HG03565 (cell line): ENCODE results near the gene TMEM63C.

Source experiments
- ATAC-seq: cut with Tn5 transposase; IDR thresholded peaks from one replicate; pipeline ENCODE4 v1.9.1; 2021; ENCODE audit warnings: mild to moderate bottlenecking, moderate library complexity; ENCODE audit not compliant: unreplicated experiment

TMEM63C gene, protein sequence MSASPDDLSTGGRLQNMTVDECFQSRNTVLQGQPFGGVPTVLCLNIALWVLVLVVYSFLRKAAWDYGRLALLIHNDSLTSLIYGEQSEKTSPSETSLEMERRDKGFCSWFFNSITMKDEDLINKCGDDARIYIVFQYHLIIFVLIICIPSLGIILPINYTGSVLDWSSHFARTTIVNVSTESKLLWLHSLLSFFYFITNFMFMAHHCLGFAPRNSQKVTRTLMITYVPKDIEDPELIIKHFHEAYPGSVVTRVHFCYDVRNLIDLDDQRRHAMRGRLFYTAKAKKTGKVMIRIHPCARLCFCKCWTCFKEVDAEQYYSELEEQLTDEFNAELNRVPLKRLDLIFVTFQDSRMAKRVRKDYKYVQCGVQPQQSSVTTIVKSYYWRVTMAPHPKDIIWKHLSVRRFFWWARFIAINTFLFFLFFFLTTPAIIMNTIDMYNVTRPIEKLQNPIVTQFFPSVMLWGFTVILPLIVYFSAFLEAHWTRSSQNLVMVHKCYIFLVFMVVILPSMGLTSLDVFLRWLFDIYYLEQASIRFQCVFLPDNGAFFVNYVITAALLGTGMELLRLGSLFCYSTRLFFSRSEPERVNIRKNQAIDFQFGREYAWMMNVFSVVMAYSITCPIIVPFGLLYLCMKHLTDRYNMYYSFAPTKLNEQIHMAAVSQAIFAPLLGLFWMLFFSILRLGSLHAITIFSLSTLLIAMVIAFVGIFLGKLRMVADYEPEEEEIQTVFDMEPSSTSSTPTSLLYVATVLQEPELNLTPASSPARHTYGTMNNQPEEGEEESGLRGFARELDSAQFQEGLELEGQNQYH

DNA sequence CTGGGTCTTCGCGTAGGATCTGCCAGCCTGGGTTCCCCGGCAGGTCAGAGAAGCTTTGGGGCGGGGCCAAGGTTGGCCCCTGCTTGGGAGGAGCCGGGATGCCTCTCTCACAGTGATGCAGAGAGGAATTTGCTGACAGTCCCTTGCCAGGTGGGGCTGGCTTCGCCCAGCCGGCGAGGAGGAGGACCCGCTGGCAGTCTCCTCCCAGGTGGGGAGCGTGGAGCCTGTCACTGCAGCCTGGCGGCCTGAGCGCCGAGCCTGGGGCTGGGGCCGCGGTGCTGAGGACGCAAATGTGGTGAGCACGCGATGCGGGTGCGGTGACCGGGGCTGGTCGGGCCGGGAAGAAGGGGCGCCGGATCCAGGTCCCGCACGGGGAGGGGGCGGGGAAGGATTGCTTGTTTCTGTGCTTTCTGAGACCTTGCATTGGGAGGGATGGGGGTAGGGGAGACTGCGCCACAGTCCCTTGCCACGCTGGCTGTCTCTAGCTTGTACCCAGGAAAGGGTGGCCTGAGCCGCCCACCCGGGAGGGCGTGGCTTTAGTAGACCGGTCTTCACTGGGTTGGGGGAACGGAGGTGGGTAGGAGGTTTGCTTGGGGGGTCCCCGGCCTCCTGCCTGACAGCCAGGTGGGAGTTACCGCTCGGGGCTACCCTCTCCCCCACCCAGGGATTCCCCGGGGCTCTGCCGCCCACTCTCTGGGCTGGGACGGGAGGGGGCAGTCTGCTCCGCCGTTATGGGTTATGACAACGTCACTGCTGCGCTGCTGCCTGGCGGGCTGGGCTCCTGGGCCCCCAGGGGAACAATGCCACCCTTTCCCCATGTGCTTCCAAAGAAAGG is at the start of gene TMEM63C:
TSS of gene TMEM63C (plus strand) at position 196 of the 835 bp plus-strand sequence. CDS start 37,016 bp downstream, outside the sequence.
- peak; percentile 46 for ATAC-seq

DNA sequence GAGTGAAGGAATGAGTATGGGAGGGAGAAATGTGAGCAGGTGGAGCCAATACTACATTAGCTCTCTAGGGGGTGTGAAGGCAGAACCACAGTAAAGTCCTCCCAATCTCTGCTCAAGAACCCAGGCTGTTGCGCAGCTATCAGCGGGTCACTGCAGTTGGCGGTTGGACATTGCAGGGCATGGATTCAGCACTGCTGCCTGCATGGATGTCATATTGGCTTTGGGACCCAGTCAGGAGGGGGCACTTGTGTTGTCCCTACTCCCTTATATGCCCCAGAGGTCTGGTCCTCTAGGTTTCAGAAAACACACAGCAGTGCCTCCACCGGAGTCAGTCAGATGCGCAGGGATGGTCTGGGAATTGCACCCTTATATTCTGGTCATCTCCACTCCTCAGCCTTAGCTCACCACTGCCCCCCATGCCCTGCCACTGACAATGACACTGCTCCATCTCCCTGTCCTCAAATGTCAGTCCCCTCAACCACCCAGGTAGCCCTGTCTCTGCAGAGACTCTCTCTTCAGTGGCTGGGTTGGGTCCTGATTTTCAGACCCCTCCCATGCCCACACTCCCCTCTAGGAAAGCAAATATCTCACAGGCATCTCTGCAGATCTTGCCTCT is 49.6 kb upstream of the TMEM63C start:
- no peak for ATAC-seq

DNA sequence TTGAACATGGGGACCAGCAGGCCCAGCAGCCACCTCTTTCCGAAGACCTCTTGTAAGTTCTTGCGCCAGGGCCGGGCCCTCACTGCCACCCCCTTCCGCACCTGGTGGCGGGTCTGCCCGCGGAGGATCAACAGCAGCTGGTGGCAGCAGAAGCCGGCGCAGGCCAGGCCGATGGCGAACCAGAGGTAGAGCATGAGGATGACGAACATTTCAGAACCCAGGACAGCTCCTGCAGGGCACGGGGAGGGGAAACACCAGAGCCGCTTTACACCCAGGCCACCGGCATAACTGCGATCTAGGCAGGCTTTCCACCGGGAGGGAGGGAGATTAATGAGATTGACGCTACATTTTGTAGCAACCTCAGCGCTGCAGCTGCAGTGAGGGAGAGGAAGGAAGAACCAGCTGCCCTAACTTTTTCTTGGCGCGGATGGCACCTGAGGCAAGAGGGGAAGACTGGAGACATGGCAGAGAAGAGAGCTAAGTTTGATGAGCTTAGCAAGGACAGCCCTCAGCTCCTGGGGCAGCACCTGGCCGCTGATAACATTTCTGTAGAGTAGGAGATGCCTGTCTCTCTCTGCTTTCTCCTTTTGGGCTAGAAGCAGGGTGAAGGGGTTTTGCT is 47.8 kb upstream of the TMEM63C start:
- no peak for ATAC-seq

DNA sequence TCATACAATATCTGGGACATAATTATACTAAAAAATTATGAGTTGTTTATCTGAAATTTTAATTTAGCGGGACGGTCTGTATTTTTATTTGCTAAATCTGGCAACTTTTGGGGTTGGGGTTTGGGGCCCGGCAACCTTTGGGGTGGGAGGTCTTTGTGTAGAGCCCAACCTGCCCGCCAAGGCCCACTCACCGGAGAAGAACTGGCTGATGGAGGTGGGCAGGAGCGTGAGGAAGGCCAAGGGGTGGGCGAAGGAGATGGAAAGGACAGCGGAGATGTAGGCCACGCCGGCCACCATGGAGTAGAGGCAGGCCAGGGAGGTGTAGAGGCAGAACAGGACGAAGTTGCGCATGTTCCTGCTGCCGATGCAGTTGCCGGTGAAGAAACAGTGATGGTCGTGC is 42.6 kb upstream of the TMEM63C start:
- no peak for ATAC-seq

DNA sequence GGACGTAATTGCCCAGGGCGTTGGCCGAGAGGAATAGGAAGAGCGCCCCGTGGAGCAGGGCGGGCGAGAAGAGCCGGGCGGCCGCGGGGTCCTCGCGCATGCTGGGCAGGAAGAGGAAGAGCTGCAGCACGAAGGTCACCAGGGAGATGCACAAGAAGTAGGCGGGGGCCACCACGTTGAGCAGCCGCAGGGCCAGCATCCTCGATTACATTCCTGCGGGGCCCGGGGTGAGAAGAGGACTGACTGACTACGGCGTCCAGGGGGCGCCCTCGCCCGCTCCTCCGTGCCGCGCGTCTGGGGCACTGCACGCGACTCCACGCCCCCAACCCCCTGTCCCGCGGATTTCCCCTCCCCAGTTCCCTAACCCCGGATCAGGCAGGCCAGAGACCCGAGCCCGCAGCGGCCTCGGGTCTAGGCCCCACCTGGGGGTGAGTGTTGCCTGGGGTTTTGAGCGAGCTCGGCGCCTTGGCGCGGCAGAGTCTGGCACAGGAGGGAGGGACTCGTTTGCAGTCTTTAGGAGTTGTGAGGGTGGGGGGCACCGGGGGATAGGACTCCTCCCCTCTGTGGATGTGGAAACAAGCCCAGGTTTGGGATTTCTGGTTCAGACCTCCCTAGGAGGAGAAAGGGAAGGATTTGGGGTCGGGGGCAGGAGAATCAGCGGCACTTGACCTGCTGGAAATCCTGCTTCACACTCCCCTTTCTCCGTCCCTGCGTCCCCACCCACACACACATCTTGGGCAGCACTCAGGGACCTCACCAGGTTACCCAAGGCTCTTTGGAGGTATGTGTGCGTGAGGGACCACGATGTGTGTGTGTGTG is 41.8 kb upstream of the TMEM63C start:
- no peak for ATAC-seq

DNA sequence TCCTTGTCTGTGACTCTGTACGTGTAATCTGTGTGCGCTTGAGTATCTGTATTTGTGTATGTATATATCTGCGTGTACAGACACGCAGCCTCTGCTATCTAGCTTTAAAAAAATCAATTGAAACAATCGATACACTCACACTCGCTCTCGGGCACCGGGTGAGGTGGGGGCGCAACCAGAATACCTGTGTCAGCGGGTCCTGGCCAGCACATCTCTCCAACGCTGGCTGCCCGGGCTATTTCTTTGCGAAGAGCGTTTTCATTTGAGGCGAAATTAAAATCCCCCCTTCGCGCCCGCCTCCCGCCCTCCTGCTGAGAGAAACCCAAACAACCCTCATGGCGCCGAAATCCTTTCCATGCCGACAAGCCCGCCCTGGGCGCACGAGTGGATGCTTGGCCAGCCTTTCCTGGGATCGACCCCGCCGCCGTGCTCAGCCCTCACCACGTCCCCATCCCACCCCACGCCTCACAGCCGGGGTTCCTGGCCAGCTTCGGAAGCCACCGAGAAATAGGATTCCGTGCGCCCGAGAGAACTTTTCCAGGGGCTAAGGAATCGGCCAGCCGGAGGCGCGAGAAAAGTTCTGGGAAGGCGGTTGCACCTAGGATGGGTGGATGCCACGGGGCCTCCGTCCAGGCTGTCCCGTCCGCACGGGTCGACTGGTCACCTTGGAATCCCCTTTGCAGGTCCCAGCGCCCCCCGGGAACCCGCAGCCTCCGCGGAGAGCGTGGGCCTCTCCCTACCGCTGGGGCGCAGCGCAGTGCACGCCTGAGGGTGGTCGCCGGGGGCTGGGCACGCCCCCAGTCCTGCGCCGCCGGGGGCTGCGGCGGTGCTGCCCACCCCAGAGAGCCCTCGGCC is 41.0 kb upstream of the TMEM63C start:
- no peak for ATAC-seq

DNA sequence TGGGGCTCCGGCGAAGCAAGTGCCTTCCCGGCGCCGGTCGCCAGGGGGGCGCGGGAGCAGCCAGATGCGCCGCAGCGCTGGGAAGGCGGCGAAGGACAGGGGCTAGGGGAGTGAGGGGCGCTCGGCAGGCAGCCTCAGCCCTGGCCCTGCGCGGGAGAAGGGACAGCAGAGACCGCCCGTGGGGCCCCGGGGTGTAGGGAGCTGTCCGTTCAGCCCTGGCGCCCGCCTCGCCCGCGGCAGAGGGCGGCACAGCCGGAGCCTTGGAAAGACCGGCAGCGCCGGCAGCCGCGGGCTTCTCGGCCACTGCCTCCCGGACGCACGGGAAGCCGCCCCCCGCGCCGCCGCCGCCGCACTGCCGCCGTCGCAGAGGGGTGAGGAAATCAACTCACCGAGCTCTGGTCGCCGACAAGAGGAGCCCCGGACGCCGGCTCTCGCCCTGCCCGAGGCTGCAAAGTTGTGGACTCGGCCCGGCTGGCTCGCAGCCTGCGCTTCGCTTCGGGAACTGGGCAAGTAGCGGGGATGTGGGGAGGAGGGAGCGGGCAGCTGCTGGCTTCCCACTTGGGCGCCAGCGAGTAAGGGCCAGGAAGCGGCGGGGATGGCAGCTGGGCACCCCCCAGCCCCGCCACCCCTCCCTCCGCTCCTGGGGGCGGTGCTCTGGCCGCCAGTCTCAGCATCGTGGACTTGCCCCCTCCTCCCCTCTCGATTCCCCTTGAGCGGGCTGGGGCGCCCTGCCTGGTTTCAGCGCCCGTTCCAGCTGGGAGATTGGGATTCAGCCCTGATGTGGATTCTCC is 40.2 kb upstream of the TMEM63C start, which contains the start of gene ZDHHC22:
TSS of gene ZDHHC22 (minus strand) at position 578 of the 791 bp plus-strand sequence. CDS start 2,053 bp downstream, outside the sequence.
- no peak for ATAC-seq

DNA sequence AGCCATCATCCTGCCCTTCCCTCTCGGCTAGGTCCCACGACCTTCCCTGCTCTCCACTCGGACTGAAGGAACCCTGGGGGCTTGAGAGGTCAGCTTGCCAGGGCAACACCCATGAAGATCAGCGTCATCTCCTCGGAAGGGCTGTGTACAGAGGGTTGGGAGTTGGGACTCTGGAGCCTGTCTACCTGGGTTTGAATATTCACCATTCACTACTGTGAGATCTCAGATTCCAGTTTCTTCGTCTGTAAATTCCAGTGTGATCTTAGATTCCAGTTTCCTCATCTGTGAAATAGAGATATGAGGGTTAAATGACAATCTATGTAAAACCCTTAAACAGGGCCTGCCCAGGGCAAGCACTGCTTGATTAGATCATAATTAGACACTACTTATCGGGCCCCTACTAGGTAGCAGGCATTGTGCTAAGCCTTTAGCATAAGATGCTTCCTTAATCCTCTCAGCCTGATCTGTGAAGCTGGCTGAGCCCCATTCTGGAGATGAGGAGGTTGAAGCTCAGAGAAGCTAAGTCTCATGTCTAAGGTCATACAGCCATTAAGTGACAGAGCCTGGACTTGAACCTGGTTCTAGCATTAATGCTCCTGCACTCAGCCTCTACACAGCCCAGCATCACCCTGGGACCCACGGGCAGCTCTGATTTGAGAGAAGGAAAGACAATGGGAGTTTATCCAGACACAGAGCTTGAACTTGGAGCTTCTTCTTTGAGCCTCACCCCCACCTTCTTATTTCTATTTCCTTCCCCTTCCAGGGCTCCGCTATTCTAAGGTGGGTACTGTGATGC is 39.4 kb upstream of the TMEM63C start:
- no peak for ATAC-seq

DNA sequence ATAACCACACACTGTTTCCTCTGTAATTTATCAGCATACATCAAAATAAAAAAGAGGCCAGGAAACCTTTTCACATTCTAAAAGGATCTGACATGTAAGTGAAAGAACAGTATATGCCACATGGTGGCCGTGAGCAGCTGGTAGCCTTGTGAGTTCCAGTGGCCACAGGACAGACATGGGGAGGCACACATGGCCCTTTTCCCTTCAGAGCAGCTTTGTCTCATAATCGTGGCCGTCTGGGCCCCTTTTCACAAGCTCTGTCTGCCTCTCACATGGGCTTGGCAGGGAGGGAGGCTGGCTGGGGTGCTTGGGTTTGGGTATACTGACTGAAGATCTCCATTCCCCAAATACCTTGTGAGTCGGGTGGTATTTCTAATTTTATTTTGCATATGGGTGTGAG is 38.5 kb upstream of the TMEM63C start:
- ATAC-seq: no peak

DNA sequence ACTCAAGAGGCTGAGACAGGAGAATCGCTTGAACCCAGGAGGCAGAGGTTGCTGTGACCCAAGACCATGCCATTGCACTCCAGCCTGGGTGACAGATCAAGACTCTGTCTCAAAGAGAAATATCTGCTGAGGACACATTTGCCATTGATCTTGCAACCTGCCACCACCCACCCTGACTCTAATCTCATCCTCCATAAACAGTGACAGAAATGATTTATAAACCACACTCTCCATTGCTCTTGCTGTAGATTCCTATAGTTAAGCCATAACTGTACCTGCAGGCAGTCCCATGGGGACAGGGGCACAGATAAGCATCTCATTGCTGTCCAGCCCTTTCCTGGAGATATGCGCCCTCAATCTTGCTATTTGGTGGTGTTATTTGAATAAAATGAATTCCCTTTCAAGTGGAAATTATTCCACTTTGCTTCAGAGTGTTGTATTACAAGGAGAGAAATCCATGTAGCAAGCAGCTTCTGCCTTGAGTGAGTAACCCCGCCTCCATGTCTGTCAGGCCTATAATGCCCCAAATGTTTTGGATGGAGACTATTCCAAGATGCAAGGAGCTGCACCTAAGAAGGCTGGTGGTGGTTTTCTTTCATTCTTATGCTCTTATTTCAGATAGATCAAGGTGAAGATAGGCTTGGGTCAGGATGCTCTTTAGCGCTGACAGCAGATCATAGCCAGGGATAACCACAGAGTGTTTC is 37.0 kb upstream of the TMEM63C start:
- ATAC-seq: no peak

DNA sequence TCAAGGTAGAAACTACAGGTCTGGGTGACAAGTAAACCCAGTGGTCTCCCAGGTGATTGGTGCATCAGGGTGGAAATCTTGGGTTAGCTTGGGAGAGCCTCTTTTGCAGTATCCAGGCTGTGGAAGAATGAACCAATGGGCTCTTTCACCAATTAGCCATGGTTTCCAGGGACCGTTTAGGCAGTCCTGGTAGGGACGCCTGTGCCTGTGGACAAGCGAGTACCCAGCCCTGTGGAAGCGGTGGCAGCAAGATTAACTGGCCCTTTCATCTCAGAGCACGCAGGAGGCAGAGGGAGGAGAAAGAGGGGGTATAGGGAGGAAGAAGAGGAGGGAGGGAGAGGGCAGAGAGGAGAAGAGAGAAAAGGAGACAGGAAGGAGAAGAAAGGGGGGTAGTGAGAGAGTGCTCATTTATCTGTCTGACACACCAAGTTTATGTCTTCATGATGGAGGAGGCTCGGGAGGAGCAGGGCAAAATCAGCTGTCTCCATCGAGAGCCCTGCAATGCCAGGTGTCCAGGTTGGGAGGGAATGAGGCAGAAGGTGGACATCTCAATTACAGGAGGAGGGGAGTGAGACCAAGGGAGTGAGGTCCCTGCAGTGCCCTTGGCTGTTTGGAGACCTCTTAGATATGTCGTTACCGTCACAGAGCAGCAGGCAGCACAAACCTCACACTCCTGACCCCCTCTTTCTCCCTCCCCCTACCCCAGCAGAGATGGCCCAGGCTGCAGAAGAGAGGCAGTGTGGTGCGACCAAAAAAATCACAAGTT is 35.4 kb upstream of the TMEM63C start:
- no peak for ATAC-seq

DNA sequence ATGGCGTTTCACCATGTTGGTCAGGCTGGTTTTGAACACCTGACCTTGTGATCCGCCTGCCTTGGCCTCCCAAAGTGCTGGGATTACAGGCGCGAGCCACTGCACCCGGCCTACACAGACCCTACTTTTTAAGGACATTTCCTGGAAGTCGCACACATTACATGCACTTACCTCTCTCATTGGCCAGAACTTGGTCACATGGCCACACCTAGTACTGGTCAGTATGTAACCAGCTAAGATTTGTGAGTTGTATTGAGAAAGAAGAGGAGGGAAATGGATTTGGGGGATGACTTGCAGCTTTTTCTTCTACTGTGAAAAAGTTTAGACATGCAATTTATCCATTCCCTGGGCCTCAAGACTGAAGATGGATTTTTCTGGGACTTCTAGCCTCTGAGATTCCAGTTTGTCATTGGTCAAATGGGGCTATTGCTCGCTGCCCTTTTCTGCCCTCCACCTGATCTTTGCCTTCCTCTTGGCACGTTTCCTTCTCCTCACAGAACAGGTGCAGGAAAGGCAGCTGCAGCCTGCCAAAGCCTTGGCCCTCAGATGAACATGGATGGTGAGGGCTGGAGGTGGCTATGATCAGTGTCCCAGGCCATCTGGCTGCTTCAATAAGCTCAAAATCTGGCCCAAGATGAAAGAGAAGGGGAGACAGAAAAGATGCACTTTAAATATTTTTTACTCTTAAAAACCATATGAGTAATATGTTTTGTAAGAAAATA is 32.9 kb upstream of the TMEM63C start:
- no peak for ATAC-seq

DNA sequence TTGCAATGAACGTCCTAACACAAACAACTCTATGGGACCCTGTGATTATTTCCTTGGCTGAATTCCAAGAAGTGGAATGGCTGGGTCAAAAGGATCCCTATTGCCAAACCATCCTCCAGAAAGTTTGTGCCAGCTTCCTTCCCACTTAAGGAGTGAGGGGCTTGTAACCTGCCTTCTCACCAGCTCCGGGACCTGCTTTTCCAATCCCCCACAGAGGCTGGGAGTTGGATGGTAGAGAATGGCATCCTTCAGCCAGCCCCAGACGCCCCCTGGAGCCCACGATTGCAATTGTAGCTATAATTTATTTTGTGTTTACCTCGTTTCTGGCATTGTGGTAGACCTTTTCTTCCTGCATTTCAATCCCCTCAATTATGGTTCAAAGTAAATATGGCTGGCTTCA is 30.4 kb upstream of the TMEM63C start:
- ATAC-seq: no peak

DNA sequence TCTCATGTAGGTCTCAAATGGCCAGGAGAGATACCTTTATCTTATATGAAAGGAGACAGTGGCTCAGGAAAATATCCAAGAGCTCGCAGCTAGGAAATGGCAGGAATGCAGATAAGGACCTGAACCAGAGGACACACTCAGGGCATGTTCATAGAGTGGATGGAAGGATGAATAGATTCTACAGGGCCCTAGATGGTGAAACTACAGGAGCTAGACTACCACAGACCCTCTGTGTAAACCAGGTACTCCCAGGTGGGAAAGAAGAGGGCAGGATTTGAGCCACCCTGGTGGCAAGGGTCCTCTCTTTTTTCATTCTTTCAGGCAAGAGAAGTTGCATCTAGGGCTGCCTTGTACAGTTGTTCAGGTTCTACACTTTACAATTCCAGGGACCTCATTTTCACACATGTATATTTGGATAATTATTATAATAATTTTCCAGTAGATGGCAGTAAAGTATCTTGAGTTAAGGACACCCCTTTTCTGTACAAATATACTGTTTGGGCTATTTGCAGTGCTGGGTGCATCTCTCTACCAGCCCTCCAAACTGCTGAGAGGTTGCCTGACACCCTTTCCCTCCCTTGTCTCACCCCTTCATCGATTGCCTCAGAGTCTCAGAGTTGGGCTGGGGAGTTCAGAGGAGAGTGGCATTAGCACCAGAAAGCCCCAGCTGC is 29.5 kb upstream of the TMEM63C start:
- ATAC-seq: no peak
